H1 (cell line): ENCODE measurements around the gene BMERB1. TPM values are rescaled to one million over a fixed set of nuclear protein-coding genes. Genes with fewer than 3 reads are reported as not detected.

Source experiments
- ASH2L ChIP-seq: fragments of 200-600, 300-600 bp; sonication (generic); IDR thresholded peaks from one replicate; pipeline ENCODE4 v1.7.1; 2017; ENCODE audit warnings: low read length
- BCL11A ChIP-seq, 2 experiments: IDR thresholded peaks; one replicate each; pipeline ENCODE4 v1.6.1; 2011; ENCODE audit warnings: low read depth in 2 of 2, low read length in 2 of 2, mild to moderate bottlenecking in 2 of 2
- BRCA1 ChIP-seq: IDR thresholded peaks from 2 replicates; pipeline ENCODE4 v1.6.1; 2012; ENCODE audit warnings: low read depth, low read length, improper control_type of control experiment
- FOSL1 ChIP-seq: IDR thresholded peaks from 2 replicates; pipeline ENCODE4 v1.6.1; 2011; ENCODE audit warnings: mild to moderate bottlenecking, low read depth, low read length, moderate library complexity; ENCODE audit not compliant: insufficient read depth
- PHF8 ChIP-seq: fragments of 200-600 bp; sonication (generic); conservative IDR thresholded peaks from 2 replicates; pipeline ENCODE4 v1.7.1; 2012; ENCODE audit warnings: low read depth, mild to moderate bottlenecking, inconsistent platforms, low read length, moderate library complexity
- SRF ChIP-seq: IDR thresholded peaks from 2 replicates; pipeline ENCODE4 v1.6.1; 2011; ENCODE audit warnings: mild to moderate bottlenecking, low read depth, low read length, moderate library complexity
- polyA plus RNA-seq, 7 experiments: library from polyadenylated mRNA; depleted of rRNA in 3 of 7; stranded (reverse) in 5 of 7; unstranded in 2 of 7; fragments of >200 nt in 5 of 7; fragments of 200-250 nt in 2 of 7; gene quantifications; 1 replicate in 5 of 7; 2 replicates in 1 of 7; 4 replicates in 1 of 7; pipeline versions ENCODE4 v1.2.1 to v1.2.3, GENCODE V29; 2011 to 2013; ENCODE audit warnings: missing spikeins in 2 of 7, mixed read lengths in 2 of 7
- total RNA-seq: library from RNA; stranded (reverse); fragmentation: NEBNext Ultra II Directional; extraction: Animal tissue kit (Norgen Biotek cat#: 25700); gene quantifications from 2 replicates; pipeline ENCODE4 v1.2.1, GENCODE V29; 2021
- TF ChIP-seq, protein P1 (sequence below), 3 experiments: IDR thresholded peaks; 1 replicate in 2 of 3; 2 replicates in 1 of 3; pipeline versions ENCODE4 v1.5.1 to v1.6.1; 2011; ENCODE audit warnings: low read length in 3 of 3, mild to moderate bottlenecking in 3 of 3, inconsistent platforms in 2 of 3, low read depth in 1 of 3, moderate library complexity in 1 of 3; ENCODE audit not compliant: insufficient read depth in 1 of 3; ENCODE audit errors: control extremely low read depth in 1 of 3
- TF ChIP-seq, protein P2 (sequence below): fragments of 300-600 bp; sonication (generic); IDR thresholded peaks from 2 replicates; pipeline ENCODE4 v1.7.1; 2012; ENCODE audit warnings: low read length, moderate library complexity, mild to moderate bottlenecking, inconsistent platforms; ENCODE audit not compliant: insufficient replicate concordance

The BMERB1 gene
- total and polyA plus RNA-seq, 2 of the 8 experiments (the other 6 are each of a cell fraction or from before 2014, with no cell fraction given): 23.5 to 27.1 TPM

DNA sequence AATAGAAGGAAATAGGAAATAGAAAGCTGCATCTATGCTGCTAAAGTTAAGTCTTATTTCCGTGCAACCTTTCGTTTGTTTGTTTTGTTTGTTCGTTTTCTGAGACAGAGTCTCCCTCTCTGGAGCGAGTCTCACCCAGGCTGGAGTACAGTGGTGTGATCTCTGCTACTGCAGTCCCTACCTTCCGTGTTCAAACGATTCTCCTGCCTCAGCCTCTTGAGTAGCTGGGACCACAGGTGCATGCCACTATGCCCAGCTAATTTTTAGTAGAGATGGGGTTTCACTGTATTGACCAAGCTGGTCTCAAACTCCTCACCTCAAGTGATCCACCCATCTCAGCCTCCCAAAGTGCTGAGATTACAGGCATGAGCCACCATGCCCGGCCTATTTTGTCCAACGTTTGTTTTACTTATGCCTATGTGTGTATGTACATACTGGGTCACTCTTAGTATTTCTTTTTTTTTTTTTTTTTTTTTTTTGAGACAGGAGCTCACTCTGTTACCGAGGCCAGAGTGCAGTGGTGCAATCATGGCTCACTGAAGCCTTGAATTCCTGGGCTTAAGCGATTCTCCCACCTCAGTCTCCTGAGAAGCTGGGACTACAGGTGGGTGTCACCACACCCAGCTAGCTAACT is 16.8 kb downstream of the BMERB1 start (continued):
- TF ChIP-seq, protein P1, sequence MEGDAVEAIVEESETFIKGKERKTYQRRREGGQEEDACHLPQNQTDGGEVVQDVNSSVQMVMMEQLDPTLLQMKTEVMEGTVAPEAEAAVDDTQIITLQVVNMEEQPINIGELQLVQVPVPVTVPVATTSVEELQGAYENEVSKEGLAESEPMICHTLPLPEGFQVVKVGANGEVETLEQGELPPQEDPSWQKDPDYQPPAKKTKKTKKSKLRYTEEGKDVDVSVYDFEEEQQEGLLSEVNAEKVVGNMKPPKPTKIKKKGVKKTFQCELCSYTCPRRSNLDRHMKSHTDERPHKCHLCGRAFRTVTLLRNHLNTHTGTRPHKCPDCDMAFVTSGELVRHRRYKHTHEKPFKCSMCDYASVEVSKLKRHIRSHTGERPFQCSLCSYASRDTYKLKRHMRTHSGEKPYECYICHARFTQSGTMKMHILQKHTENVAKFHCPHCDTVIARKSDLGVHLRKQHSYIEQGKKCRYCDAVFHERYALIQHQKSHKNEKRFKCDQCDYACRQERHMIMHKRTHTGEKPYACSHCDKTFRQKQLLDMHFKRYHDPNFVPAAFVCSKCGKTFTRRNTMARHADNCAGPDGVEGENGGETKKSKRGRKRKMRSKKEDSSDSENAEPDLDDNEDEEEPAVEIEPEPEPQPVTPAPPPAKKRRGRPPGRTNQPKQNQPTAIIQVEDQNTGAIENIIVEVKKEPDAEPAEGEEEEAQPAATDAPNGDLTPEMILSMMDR (IDR thresholded peaks at IDR 0.05; ENCODE audit: control extremely low read depth in 1 of 3, insufficient read depth in 1 of 3, low read depth in 1 of 3, low read length in 3 of 3): no peak
- no peak for TF ChIP-seq FOSL1
- TF ChIP-seq BCL11A (IDR thresholded peaks at IDR 0.05; ENCODE audit: low read depth in 2 of 2, low read length in 2 of 2): no peak
- TF ChIP-seq ASH2L: no peak
- TF ChIP-seq, protein P2, sequence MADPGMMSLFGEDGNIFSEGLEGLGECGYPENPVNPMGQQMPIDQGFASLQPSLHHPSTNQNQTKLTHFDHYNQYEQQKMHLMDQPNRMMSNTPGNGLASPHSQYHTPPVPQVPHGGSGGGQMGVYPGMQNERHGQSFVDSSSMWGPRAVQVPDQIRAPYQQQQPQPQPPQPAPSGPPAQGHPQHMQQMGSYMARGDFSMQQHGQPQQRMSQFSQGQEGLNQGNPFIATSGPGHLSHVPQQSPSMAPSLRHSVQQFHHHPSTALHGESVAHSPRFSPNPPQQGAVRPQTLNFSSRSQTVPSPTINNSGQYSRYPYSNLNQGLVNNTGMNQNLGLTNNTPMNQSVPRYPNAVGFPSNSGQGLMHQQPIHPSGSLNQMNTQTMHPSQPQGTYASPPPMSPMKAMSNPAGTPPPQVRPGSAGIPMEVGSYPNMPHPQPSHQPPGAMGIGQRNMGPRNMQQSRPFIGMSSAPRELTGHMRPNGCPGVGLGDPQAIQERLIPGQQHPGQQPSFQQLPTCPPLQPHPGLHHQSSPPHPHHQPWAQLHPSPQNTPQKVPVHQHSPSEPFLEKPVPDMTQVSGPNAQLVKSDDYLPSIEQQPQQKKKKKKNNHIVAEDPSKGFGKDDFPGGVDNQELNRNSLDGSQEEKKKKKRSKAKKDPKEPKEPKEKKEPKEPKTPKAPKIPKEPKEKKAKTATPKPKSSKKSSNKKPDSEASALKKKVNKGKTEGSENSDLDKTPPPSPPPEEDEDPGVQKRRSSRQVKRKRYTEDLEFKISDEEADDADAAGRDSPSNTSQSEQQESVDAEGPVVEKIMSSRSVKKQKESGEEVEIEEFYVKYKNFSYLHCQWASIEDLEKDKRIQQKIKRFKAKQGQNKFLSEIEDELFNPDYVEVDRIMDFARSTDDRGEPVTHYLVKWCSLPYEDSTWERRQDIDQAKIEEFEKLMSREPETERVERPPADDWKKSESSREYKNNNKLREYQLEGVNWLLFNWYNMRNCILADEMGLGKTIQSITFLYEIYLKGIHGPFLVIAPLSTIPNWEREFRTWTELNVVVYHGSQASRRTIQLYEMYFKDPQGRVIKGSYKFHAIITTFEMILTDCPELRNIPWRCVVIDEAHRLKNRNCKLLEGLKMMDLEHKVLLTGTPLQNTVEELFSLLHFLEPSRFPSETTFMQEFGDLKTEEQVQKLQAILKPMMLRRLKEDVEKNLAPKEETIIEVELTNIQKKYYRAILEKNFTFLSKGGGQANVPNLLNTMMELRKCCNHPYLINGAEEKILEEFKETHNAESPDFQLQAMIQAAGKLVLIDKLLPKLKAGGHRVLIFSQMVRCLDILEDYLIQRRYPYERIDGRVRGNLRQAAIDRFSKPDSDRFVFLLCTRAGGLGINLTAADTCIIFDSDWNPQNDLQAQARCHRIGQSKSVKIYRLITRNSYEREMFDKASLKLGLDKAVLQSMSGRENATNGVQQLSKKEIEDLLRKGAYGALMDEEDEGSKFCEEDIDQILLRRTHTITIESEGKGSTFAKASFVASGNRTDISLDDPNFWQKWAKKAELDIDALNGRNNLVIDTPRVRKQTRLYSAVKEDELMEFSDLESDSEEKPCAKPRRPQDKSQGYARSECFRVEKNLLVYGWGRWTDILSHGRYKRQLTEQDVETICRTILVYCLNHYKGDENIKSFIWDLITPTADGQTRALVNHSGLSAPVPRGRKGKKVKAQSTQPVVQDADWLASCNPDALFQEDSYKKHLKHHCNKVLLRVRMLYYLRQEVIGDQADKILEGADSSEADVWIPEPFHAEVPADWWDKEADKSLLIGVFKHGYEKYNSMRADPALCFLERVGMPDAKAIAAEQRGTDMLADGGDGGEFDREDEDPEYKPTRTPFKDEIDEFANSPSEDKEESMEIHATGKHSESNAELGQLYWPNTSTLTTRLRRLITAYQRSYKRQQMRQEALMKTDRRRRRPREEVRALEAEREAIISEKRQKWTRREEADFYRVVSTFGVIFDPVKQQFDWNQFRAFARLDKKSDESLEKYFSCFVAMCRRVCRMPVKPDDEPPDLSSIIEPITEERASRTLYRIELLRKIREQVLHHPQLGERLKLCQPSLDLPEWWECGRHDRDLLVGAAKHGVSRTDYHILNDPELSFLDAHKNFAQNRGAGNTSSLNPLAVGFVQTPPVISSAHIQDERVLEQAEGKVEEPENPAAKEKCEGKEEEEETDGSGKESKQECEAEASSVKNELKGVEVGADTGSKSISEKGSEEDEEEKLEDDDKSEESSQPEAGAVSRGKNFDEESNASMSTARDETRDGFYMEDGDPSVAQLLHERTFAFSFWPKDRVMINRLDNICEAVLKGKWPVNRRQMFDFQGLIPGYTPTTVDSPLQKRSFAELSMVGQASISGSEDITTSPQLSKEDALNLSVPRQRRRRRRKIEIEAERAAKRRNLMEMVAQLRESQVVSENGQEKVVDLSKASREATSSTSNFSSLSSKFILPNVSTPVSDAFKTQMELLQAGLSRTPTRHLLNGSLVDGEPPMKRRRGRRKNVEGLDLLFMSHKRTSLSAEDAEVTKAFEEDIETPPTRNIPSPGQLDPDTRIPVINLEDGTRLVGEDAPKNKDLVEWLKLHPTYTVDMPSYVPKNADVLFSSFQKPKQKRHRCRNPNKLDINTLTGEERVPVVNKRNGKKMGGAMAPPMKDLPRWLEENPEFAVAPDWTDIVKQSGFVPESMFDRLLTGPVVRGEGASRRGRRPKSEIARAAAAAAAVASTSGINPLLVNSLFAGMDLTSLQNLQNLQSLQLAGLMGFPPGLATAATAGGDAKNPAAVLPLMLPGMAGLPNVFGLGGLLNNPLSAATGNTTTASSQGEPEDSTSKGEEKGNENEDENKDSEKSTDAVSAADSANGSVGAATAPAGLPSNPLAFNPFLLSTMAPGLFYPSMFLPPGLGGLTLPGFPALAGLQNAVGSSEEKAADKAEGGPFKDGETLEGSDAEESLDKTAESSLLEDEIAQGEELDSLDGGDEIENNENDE: no peak
- no peak for TF ChIP-seq BRCA1
- no peak for TF ChIP-seq PHF8
- no peak for TF ChIP-seq SRF
